ENCODE measurements around the gene MAP2K2.
"Not testable (repeated sequence)": the region's sequence is repeated elsewhere in the genome, so short reads cannot be mapped to it uniquely, and the experiment has no call there.

Gene MAP2K2

DNA sequence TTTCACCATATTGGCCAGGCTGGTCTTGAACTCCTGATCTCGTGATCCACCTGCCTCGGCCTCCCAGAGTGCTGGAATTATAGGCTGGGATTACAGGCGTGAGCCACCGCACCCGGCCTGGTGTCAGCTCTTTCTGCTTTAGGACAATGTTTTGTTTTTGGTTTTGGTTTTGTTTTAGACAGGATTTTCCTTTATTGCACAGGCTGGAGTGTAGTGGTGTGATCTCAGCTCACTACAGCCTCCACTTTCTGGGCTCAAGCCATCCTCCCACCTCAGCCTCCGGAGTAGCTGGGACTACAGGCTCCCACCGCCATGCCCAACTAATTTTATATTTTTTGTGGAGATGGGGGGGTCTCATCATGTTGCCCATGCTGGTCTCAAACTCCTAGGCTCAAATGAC is 5.1 kb upstream of the MAP2K2 start:
- not testable (repeated sequence) for FAIRE-seq

DNA sequence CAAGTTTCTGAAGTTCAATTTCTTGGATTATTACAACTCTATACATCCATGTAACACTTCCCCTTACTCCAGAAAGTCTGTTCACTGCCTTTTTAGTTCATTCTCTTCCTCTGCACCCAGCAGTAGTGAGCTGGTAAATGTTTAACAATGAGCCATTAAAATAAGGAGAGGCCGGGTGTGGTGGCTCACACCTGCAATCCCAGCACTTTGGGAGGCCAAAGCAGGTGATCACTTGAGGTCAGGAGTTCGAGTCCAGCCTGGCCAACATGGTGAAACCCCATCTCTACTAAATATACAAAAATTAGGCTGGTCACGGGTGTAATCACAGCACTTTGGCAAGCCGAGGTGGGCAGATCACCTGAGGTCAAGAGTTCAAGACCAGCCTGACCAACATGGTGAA is 3.4 kb upstream of the MAP2K2 start:
- FAIRE-seq, result not testable (repeated sequence)

DNA sequence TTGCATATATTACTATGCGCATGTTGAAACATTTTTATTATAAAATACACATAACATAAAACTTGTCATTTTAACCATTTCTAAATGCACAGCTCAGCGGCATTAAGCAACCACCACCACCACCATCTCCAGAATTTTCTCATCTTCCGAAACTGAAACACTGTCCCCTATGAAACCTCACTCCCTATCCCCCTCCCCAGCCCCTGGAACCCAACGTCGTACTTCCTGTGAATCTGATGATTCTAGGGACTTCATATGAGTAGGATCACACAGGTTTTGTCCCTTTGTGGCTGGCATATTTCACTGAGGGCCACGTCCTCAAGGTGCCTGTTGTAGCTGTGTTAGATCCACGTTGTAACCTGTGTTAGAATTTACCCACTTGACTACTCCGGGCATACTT is 716 bp upstream of the MAP2K2 start:
- peak; percentile 3 for FAIRE-seq

DNA sequence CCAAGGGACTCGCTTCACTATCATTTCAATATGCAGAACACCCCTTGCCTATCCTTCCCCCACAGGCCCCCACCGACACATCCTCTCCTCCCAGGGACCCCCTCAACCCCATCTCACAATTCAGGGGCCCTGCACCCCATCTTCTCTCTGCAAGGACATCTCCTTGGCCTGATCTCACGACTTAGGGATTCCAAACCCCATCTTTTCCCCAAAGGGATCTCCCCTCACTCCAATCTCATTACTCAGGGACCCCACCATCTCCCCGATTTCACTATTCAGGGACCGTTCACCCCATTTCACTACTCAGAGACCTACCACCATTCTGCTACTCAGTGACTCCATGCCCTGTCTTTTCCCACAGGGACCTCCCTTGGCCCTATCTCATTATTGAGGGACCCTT is 1.4 kb downstream of the MAP2K2 start:
- no peak for FAIRE-seq

DNA sequence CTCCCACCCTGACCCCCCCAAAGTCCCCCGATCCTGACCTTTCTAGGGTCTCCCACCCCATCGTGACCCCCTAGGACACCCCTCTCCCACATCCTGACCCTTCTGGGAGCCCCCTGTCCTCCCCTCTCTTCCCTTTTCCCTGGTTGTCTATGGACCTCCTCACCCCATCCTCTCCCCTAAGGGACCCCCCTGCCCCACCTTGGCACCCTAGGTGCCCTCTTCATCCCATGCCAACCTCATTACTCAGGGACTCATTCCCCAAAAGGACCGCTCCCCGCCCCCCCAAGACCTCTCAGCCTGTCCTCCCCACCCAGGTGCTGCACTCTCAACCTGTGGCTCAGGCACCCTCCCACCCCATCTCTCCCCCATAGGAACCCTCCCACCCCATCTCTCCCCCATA is 2.1 kb downstream of the MAP2K2 start:
- FAIRE-seq, result no peak

DNA sequence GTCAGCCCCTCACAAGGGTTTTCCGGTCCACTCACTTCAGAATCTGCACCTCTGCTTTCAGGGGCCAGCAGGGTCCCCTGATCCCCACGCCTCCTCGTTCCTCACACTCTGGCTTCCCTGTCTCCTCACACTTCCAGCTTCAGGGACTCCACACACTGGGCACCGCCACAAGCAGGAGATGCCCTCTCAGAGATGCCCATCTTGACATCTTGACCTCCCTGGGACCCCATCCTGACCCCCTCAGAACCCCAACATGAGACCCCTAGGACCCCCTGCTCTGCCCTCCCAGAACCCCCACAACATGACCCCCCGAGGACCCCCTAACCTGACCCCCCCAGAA is 2.7 kb downstream of the MAP2K2 start:
- FAIRE-seq, result no peak

DNA sequence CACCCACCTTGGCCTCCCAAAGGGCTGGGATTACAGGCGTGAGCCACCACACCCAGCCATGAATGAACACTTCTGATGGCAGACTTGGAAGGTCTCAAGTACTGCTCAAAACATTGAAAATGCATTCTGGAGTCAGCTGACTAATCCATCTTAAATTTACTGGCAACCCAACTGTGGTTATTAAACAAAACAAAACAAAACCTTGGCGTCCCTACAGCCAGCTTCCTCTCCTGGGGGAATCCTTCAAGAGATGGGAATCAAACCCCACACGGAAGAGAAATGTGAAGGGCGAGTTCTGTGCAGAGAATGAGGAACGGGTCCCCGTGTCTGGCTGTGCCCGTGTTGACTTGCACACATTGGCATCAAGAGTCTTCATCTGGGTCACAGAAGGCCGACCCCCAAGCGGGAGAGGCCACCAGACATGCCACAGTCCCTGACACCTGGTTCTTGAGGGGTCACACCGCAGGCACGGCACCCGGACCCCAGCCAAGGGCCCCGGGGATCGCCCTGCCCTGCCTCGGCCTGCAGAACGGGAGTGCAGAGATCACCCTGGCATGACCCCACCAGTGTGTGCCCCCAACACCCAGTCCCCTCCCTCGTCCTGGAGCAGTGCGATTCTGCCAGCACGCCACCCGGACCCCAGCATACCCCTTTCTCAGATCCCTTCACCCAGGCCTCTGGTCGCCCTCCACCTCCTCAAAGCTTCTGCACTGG is 3.2 kb downstream of the MAP2K2 start:
- no peak for FAIRE-seq

DNA sequence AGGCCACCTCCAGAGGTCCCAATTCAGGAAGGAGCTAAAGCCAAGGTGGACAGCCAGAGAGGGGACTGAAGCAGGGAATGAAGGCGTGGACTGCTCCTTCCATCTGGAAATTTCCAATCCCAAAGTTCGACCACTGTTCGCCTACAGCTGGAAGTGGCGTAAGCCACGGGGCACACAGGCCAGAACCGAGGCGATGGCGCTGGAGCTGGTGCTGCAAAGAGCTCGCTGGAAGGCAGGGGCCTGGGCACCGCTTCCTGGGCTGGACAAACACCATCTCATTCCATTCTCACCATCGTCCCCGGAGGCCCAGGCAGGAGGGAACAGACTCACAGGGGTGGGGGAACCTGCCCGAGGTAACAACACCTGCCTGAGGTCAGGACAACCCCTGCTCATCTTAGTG is 4.2 kb downstream of the MAP2K2 start:
- FAIRE-seq, result no peak

DNA sequence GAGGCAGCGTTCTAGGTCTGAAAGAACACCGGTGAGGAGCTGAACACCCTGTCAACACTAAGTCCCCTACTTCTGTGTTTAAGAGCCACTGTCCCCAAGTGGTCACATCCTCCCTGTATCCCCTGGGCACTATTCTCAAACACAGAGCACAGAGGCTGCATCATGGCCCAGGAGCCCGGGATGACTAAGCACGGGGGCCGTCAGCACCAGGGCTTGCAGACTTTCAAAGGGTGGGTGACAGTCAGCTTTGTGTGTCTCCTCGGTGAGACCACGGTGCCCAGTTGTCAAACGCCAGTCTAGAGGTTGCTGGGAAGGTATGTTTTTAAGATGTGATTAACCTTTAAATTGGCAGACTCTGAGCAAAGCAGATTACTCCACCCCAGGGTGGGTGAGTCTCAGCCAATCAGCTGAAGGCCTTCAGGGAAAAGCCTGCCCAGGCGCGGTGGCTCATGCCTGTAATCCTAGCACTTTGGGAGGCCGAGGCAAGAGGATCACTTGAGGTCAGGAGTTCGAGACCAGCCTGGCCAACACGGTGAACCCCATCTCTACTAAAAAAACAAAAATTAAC is 8.0 kb downstream of the MAP2K2 start:
- FAIRE-seq, result no peak

DNA sequence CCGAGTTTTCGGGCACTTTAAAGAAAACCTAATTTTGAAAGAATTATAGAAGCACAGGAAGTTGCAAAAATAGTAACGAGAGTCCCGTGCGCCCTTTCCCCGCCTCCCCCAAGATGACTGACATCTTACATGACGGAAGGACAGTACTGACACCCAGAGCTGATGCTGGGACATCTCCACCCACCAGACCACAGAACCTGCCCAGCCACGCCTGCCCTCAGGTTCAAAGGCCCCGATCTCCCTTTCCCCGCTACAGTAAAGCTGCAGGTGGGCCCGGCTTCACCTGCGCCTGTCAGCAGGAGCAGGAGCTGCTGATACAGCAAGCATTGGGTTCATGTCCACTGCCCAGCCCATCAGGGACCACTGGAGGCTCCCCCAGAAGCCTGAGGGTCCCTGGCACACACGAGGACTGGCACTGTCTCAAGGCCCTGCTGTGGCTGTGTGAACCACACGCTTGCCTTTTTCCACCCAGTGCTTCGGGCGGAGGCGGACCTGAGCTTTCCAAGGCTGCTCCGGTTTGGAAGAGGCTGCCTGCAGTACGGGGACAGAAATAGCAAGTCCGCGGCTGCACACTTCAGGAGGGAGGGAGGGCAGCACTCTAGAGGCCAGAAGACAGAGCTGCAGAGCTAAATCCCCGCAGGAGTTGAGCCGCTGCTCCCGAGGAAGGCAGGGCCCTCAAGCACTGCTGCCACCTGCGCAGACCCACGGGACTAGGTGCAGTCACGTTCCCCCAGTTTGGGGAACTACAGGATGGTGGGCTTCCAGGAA is 8.7 kb downstream of the MAP2K2 start:
- FAIRE-seq, result no peak

DNA sequence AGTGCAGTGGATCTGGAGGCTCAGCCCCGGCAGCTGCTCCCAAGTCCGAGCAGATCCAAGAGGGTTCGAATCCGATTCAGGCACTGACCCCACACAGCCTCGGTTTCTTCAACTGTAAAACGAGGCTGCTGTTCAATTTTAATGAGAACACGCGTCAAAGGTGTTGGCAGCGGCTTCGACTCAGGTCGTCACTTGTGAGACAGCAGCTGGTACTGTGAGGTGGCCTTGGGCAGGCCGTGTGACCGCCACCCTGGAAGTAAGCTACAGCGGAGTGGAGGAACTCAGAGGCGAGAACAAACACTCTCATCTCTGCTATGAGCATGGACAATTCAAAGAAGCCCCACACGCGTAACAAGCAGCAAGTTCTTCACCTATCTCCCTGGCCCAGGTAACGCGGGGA is 9.7 kb downstream of the MAP2K2 start:
- no peak for FAIRE-seq

DNA sequence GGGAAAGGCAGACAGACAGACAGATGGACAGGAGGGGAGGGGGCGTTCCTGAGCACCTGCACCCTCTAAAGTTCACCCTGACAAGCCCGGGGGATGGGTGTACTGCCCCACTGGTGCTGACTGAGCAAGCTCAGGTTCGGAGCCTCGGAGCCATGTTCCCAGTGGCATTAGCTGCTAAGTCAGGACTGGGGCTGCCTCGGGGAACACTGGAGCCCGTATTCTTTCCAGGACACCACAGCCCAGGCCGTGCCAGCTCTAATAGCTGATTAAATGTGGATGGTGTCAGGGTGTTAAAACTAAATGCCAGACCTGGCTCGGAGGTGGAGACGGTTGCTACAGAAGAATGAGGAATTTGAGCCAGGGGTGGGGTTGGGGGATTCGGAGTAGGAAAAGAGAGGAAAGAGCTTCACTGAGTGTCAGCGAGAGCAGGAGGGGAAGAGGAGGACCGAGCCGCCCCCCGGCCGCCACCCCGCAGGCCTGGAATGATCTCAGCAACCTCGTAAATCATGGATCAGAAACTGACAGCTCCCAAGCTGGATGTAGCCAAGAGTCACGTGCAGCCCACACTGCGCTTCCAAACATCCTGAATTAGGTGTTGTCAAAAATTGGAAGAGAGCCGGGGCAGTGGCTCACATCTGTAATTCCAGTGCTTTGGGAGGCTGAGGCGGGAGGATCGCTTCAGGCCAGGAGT is 10.4 kb downstream of the MAP2K2 start:
- FAIRE-seq, result no peak

DNA sequence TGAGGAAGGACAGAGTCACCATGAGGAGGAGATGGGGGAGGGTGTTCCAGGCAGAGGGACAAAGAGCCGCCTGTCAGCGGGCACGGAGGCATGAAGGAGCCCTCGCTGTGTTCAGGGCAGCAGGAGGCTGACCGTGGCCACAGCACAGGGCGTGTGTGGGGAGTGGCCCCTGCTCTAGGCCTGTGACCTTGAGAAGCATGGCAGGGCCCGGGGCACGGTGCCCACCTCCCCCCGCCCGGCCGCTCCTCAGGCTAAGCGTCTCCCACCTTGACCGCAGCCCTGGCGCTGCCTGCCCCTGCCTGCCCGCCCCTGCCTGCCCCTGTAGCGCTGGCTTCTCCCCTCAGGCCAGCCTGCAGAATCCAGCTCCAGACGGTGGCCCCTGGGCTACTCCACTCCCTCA is 11.6 kb downstream of the MAP2K2 start:
- no peak for FAIRE-seq

DNA sequence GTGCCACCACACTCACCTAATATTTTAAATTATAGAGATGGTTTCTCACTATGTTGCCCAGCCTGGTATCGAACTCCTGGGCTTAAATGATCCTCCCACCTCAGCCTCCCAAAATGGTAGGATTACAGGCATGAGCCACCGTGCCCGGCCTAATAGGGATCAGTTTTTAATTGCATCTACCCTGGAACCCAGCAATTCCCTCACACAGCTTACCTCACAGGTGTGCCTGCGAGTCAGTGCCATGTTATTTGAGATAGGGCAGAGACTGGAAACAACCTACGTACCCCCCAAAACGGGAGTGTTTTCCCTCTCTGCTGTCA is 14.3 kb downstream of the MAP2K2 start:
- FAIRE-seq, result no peak

DNA sequence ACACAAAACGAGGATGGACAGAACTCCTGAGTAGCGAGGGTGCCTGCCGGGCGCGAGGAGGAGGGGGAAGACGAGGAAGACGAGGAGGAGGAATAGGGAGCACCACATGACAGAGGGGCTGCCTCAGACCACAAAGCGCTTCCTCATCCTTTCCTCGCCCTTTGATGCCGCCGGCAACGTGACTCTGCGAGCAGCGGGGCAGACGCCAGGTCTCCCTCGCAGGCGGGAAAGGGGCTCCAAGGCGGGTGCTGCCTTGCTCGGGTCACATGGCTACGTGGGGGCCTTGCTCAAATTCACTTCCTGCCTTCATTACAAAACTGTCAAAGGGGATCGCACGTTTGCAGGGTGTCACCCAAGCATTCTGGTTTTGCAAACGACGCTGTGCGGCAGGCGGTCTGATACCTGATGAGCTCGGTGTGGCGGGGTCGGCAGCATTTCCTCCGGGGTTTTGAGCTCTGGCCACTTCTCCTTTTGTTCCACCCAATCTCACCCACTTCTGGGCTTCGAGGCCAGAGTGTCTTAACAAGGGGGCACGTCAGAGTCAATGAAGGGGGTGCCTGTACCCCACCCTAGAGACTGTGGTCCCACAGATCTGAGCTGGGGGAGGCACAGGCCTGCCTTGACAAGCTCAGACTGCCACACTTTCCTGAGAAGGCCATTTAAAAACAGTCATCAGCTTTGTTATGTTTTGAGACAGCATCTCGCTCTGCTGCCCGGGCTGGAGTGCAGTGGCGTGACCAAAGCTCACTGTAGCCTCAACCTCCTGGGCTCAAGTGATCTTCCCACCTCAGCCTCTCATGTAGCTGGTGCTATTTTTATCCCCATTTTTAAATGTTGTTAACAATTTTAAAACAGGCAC is 14.9 kb downstream of the MAP2K2 start:
- FAIRE-seq, result no peak

DNA sequence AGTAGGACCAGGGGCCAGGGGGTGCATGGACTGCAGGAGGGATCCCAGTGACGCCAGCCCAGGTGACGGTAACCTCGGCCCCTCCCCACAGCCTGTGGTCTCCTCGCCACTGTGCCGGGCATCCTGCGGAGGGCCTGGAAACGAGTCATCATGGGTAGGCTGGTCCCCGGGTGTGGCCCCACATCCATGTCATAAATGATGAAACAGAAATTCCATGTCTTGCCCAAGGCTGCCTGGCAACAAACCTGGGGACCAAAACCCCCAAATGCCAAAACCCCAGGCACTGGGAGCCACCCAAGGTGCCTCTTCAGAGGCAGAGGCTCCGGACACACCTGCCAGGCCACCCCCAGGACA is 20.9 kb downstream of the MAP2K2 start:
- FAIRE-seq, result no peak

DNA sequence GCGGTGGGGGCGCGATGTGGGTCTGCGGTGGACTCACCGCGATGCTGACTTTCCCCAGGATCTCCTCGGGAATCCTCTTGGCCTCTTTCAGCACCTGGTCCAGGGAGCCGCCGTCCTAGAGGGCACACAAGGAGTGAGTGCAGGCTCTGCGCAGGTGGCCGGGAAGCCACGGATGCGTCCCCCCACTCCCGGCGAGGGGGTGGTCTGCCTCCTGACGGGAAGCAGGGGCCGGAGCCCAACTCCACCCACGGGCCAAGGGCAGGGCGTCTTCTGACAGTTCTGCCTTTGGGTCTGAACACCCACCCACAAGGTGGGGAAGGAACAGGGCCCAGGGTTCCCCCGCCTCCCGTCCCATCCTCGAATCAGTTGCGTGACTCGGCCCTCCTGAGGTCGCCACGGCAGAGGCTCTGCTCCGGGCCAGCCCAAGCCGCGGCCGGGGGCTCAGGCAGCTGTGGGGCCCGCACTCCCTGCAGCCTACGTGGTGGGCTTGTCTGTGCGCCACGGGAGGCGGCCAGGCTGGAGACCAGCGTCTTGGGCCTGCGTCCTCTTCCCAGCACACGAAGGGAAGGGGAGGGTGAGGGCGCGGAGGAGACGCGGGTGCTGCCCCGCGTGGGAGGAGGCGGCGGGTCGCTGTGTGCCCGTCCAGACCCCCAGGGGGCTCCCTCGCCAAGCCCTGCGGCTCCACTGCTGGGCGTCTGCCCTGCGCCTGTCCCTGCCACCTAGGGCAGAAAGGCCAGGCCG is 21.4 kb downstream of the MAP2K2 start:
- FAIRE-seq, result no peak

DNA sequence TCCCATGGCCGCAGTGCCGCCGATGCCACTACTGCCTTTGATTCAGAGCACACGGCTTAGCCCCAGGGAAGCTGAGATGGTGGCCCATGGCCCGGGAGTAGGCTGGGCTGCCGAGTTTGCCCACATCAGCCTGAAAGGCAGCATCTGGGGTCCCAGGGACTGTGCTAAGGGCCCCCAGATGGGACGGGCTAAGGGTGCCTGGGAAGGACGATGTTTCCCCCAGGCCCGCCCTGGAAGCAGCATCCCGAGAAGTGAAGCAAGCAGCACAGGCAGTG is 22.5 kb downstream of the MAP2K2 start:
- no peak for FAIRE-seq

DNA sequence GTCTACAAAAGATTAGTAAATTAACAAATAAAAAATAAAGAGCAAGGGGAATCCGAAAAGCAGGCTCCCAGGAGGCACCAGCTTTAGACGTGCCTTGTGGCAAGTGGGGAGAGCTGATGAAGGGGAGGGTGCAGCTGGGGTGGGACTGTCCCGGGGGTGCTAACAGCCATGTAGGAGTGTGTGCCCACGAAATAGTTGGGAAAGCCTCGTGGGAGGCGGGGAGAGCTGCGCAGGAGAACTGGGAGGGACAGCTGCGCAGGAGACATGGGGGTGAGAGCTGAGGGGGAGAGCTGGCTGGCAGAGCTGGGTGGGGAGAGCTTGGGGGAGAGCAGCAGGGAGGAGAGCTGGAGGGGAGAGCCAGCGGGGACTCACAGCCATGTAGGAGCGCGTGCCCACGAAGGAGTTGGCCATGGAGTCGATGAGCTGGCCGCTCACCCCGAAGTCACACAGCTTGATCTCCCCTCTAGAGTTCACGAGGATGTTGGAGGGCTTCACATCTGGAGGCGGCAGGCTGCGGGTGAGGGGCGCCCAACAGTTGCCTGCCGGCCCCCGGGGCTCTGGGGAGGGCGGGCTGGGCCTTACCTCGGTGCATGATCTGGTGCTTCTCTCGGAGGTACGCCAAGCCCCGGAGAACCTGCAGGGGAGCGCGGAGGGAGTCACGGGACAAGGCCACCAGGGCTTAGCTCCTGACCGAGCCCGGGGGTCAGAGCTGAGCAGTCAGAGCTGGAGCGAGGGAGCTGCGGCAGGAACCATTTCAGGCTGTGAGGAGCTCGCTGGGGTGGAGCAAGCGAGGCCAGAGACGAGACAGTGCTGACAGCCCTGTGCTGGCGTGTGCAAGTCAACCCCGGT is 23.1 kb downstream of the MAP2K2 start:
- FAIRE-seq, result no peak

DNA sequence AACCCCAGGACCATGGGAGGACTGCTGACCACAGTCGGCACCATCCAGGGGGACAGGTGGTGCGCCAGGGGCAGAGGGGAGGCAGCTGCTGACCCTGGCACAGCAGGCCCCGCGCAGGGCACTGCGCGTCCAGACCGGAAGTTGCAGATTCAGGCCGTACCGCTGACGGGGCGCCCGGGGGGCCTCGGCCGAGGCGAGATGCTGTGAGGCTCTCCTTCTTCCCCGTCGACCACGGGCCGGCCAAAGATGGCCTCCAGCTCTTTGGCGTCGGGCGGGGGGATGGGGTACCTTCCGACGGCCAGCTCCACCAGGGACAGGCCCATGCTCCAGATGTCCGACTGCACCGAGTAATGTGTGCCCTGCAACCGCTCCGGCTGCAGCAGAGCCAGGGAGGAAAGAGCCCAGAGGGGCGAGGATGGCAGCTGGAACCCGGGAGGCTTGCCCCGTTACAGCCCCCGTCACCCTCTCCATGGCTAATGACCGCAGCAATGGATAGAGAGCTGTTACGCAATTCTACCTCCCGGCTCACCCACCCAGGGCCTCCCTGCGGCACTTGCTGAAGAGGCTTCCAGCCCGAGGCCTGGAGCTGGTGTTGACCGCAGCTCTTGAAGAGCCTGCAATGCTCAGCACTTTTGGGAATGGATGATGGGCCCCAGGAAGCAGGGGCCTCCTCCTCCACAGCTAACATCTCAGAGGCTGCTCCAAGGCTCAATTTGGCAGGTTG is 24.7 kb downstream of the MAP2K2 start:
- FAIRE-seq, result no peak

DNA sequence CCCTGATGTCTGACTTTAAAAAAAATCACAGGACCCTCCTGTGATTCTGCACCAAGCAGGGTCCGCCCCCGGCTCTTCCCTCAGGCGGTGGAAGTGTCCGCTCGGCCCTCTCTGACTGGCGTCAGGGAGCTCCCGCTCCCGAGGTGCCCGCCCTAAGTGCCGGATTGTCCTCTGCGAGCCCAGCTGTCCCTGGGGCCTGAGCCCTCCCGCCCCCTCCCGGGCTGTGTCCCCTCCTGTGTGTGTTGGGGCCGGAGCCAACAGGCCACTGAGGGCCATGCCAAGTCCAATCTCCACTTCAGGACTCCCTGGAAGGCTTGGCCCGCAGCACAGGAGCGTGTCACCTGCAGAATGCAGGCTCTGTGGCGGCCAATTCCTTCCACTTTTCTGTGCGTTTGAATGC is 25.4 kb downstream of the MAP2K2 start:
- FAIRE-seq, result no peak

Measured in G401.6 (cell line).